ENCODE results near the gene FOXP2.
"Not testable (repeated sequence)": the region's sequence is repeated elsewhere in the genome, so short reads cannot be mapped to it uniquely, and the experiment has no call there.

Gene FOXP2

GRCh38 chr7:114588506-114588905, 173.9 kb downstream of the FOXP2 start:
- DNase-seq (ENCODE audit: low read depth), result no peak

DNA sequence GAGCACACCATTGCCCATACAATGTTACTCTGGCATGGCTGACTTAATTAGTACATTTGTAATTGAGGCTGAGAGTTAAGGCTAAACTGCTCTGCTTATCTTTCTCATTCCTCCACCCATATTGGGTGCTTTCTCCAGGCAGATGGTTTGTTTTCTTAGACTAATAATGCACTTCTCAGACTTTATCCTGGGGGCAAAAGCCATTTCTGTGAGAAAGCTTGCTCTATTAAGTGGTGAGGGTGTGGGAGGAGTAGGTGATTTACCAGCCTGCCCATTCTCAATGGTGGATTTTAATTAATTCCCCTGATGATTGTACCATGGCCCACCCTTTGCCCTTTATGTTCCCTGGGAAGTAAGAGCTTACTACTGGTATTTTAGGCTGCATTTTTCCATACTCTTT, 174.8 kb downstream of the FOXP2 start:
- DNase-seq (ENCODE audit: low read depth), result no peak

- DNase-seq (ENCODE audit: low read depth), result no peak
These were observed 175.7 kb downstream of the FOXP2 start for GRCh38 chr7:114590298-114590697.

GRCh38 chr7:114598946-114599345, 184.3 kb downstream of the FOXP2 start:
- DNase-seq (ENCODE audit: low read depth), result no peak

DNA sequence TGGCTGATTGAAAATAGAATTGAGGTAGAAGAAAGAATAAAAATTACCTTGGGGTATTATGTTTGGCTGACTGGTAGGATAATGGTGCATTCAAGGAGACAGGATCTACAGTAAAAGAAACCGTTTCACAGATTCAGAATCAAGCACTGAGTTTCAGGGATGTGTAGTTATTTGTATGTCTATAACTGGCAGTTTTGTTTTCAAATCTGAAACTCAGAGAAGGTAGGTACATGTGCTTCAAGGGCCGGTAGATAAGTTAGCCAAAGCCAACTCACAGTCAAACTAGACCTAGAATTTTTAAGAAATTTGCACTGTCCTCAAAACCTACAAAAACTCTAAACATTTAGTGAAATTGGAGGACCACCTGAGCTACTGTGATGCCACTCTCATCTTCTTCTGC, 191.5 kb downstream of the FOXP2 start:
- no peak for DNase-seq (ENCODE audit: low read depth)

DNA sequence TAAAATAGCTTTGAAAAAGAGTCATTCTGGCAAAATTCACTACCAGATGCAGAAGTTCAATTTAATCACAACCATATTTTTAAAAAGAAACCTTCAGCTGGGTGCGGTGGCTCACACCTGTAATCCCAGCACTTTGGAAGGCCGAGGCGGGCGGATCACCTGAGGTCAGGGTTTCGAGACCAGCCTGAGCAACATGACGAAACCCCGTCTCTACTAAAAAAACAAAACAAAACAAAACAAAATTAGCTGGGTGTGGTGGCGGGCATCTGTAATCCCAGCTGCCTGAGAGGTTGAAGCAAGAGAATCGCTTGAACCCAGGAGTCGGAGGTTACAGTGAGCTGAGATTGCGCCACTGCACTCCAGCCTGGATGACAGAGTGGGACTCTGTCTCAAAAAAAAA, 194.2 kb downstream of the FOXP2 start:
- not testable (repeated sequence) for DNase-seq (ENCODE audit: low read depth)

GRCh38 chr7:114620208-114620607, 205.6 kb downstream of the FOXP2 start:
- no peak for DNase-seq (ENCODE audit: low read depth)

GRCh38 chr7:114622221-114622620, 207.6 kb downstream of the FOXP2 start:
- no peak for DNase-seq (ENCODE audit: low read depth)

DNA sequence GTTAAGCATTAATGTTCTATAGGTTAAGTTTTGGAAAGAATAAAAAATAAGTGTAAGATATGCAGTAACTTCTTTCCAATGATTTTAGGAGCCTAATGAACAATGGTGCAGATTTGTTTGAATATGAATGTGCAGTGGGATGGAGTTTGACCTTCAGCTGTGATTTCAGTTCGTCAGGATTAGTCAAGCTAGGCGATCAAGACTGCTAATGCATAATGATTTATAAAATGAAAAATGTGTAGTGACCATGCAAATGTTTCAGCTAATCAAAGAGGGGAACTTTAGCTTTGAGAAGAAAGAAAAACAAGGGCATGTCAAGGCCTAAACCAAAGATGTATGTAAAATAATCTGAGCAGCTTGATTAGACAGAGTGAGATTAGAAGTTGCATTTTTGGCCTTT, 208.5 kb downstream of the FOXP2 start:
- no peak for DNase-seq (ENCODE audit: low read depth)

- no peak for DNase-seq (ENCODE audit: low read depth)
These were observed 212.6 kb downstream of the FOXP2 start for GRCh38 chr7:114627231-114627630.

DNA sequence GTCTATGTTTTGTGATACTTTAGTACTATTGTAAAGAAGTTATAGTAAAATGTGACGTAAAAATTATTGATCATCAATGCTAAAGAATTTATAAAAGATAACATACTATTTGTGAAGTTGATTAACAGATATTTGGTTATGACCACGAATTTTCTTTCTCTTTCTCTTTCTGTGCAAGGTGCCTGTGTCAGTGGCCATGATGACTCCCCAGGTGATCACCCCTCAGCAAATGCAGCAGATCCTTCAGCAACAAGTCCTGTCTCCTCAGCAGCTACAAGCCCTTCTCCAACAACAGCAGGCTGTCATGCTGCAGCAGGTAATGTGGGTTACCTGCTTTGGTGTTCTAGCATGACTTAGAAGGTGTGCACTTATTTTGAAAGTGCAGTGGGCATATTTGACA, 213.7 kb downstream of the FOXP2 start:
- no peak for DNase-seq (ENCODE audit: low read depth)

DNA sequence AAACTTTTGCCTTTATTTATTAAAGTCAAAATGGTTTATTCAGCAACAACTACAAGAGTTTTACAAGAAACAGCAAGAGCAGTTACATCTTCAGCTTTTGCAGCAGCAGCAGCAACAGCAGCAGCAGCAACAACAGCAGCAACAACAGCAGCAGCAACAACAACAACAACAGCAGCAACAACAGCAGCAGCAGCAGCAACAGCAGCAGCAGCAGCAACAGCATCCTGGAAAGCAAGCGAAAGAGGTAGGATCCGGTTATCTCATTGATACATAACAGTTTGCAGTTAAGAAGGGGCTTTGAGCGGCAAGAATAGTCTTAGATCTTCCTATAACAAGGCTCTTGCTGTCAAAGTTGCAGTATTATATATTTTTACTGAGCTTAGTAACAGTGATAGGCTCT, 215.1 kb downstream of the FOXP2 start:
- no peak for DNase-seq (ENCODE audit: low read depth)

DNA sequence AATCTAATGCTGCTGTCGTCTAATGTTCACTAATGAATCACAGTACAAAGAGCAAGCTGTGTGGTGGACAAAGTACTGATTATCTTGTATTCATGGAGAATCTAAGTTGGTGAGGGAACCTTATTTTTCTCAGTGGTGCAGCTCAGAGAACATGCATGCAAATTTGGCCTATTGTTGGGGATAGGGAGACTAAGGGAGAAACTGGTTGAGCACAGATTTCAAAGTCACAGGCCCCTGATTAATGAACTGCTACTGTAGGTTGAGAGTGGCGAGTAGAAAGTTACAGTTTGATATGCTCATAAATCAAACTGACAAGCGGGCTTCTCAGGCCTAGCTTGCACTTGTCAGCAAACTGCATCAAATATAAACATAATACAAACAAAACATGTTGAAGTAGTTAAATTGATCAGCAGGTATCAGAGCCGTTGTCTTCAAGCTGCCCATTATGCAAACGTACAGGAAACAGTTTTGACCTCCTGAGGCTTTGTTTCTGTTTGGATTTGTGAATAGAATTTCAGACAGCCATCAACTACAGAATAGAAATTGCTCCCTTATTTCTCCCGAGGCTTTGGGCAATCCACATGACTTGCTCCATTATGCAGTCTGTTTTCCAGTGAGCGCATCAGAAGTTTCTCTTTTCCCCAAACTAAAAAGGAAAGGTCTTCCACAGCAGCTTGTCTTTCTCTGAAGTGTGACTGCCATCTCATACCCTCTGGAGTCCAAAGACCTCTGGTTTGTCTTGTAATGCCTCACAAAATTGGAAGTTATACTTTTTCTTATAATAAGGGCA, 215.8 kb downstream of the FOXP2 start:
- DNase-seq (ENCODE audit: low read depth), result no peak

DNA sequence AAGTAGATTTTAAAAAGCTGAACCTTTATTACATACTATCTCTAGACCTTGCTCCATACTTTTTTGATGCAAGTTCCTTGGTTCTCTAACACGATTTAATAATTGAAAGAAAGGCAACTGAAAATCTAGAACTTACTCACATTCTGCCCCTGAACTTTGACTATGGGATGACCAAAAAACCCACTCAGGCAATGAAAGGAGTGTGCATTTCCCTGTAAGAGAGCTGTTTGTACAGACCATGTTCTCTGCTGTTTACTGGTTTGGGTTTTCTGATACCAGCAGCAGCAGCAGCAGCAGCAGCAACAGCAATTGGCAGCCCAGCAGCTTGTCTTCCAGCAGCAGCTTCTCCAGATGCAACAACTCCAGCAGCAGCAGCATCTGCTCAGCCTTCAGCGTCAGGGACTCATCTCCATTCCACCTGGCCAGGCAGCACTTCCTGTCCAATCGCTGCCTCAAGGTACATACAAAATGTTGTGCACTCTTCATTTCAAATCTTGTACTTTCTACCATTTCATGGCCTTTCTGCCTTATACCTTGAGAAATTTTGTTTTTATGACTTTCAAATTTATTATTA, 216.7 kb downstream of the FOXP2 start:
- DNase-seq (ENCODE audit: low read depth), result no peak

GRCh38 chr7:114639451-114639850, 224.8 kb downstream of the FOXP2 start:
- no peak for DNase-seq (ENCODE audit: low read depth)

DNA sequence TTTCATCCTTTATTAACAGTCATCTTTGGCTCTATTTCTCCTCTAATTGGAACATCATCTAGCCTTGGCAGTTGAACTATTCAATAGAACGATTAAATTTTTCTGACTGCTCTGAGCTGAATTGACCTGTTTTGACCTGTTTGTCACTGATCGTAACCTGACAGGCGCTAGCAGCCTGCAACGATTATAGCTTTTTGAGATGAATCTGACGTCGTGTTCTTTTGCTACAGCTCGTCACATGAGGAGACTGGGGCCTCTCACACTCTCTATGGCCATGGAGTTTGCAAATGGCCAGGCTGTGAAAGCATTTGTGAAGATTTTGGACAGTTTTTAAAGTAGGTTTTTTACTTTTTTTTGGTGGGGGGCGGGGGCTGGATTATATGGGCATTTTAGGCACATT, 229.8 kb downstream of the FOXP2 start:
- no peak for DNase-seq (ENCODE audit: low read depth)

DNA sequence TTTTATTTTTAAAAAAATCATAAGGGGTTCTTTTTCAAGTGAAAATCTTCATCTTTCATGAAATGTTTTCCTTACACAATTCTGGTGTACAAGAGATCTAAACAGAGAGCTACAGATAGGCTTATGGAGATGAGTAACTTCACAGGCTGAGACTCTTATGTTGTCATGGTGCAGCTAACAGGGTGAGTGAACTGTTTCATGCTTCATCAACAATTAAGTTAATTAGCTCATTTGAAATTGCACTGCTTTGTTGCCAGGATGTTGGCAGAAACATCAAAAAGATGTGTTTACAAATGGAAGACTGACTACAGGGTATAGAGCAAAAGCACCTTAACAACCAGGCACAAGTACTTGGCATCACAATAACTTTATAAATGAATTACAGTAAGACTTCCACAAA, 230.8 kb downstream of the FOXP2 start:
- DNase-seq (ENCODE audit: low read depth), result no peak

DNA sequence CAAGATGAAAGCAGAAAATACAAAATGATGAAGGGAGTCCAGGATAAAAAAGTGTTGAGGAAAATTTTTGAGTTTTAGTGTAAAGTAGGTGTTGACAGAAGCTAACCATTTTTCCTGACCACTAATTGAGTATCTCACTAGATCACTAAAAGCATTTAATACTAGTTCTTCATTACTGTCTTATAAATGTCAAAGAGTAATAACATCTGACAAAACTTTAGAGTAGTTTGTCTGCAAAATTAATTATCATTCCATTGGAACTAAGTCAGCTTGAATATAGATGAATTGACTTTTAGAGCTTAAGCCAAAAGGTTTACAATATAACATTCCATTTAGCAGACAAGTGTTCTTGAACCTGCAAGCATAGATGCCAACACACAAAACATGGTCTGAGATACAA, 232.9 kb downstream of the FOXP2 start:
- no peak for DNase-seq (ENCODE audit: low read depth)

GRCh38 chr7:114648117-114648516, 233.5 kb downstream of the FOXP2 start:
- no peak for DNase-seq (ENCODE audit: low read depth)

- no peak for DNase-seq (ENCODE audit: low read depth)
These were observed 234.1 kb downstream of the FOXP2 start for GRCh38 chr7:114648680-114649079.

GRCh38 chr7:114649689-114650088, 235.1 kb downstream of the FOXP2 start:
- no peak for DNase-seq (ENCODE audit: low read depth)

DNA sequence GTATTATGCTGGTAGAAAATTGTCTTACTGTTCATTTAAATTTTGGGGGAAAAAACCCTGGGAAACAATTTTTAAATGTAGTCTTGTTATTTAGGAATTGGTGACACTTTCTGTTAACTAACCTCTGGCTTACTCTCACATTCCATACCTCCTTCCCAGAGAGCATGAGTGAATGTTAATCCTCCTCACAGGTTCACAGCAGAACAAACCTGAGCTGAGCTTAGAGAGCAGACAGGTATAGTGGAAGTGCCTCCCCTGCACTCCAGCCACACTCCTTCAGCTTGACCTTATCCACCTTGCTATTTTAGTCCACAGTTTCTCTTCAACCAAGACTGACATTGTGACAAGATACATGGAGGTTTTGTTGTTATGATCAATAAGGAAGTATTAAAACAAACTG, 235.9 kb downstream of the FOXP2 start:
- no peak for DNase-seq (ENCODE audit: low read depth)

- no peak for DNase-seq (ENCODE audit: low read depth)
These were observed 237.4 kb downstream of the FOXP2 start for GRCh38 chr7:114652041-114652440.

Measured in activated T-cell treated with anti-CD3 and anti-CD28 coated beads for 1 hour (primary cell).